HUES48 (cell line): Measurements from ENCODE around the gene PAFAH2.

ENCODE experiments used
- H3K27ac ChIP-seq: one replicate; pipeline ENCODE4 v1.7.0; 2013; ENCODE audit warnings: low read depth, low read length, inconsistent platforms
- H3K27me3 ChIP-seq: 2 replicates; pipeline ENCODE4 v1.6.1; 2013; ENCODE audit warnings: mild to moderate bottlenecking, low read length; ENCODE audit not compliant: control insufficient read depth, insufficient read depth
- H3K36me3 ChIP-seq: 2 replicates; pipeline ENCODE4 v1.6.1; 2013; ENCODE audit warnings: low read length; ENCODE audit not compliant: control insufficient read depth, insufficient read depth
- H3K4me1 ChIP-seq: 2 replicates; pipeline ENCODE4 v1.6.1; 2013; ENCODE audit warnings: mild to moderate bottlenecking, low read length; ENCODE audit not compliant: control insufficient read depth, insufficient read depth
- H3K4me3 ChIP-seq: 2 replicates; pipeline ENCODE4 v1.5.1; 2013; ENCODE audit warnings: mild to moderate bottlenecking, low read depth, low read length
- H3K9ac ChIP-seq: 2 replicates; pipeline ENCODE4 v1.6.1; 2013; ENCODE audit warnings: mild to moderate bottlenecking, low read depth, low read length, moderate library complexity
- H3K9me3 ChIP-seq: 2 replicates; pipeline ENCODE4 v1.6.1; 2013; ENCODE audit warnings: low read length; ENCODE audit not compliant: control insufficient read depth, insufficient read depth

Gene PAFAH2

DNA sequence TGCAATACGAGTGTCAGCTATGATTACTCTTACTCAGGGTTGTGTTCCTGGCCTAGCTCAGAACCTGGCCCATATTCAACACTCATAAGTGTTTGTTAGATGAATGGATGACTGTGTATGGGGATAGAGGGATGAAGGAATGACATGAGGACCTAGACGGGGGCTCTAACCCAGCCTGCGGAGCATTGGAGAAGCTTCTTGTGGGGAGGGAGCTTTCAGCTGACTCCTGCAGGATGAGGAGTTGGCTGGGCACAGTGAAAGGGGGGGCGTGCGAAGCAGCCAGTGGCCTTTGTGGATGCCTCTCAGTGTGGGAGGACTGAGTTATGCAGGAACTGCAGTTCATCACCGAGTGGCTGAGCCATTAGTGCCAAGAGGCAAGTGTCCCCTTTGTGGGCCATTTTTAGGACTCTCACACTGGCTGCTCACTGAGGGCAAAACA, 22.5 kb upstream of the PAFAH2 start:
- no peak overlapping the region for H3K4me3 ChIP-seq
- H3K27me3 ChIP-seq, result no peaks in the 10 kb centered on the region
- H3K4me1 ChIP-seq, result peaks cover 9% of the 10 kb centered on the region
- H3K9ac ChIP-seq, result no peak overlapping the region
- H3K36me3 ChIP-seq, result no peaks in the 10 kb centered on the region
- no peak overlapping the region for H3K27ac ChIP-seq
- no peaks in the 10 kb centered on the region for H3K9me3 ChIP-seq

DNA sequence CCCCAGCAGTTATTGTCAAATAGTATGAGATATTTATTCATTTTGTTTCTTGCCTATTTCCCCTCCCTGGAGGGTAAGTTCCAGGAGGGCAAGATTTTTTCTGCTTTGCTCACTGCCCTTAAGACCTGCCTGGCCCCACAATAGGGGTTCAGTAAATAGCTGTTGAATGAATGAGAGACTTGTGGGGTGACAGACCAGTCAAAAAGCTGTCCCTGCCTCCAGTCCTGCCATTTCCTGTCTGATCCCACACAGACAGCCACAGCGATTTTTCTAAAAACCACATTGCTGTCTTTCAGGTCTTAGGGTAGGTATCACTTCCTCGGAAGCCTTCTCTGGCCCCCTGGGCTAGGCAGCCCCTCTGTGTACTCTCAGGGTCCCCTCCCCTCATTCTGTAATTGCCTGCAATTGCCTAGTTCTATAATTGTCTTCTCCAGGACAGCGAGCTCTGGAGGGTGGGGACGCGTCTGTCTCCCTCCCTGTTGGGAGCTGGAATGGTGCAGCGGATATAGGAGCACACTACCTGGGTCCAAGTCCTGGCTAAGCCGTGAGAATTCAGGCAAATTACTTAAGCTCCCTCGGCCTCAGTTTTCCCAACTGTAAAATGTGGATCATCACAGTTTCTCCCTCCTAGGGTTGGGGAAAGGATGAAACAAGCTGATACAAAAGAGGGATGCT, 21.9 kb upstream of the PAFAH2 start:
- Histone ChIP-seq H3K4me1 (peaks cover 9% of the 10 kb centered on the region), H3K27ac (no peak overlapping the region), H3K9me3 (no peaks in the 10 kb centered on the region), H3K9ac (no peak overlapping the region), H3K4me3 (no peak overlapping the region), H3K27me3 (no peaks in the 10 kb centered on the region), H3K36me3 (no peaks in the 10 kb centered on the region)

DNA sequence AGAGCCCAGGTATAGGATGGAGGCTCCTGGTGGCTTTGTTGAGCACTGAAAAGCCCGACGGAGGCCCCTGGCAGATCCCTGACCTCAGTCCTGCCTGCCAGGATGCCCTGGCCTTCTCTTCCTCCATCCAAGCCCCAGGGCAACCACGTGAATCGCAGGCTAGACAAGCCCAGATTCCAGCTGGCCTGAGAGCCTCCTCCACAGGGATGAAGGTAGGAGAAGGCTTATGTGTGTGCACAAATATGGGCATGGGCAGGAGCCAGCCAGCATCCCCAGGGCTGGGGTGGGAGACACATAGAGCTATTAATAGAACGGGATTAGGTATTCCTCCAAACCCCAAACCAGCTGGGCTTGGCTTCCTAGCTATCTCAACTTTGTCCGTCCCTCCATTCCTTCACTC, 19.7 kb upstream of the PAFAH2 start:
- H3K4me1 ChIP-seq, result peaks cover 9% of the 10 kb centered on the region
- no peak overlapping the region for H3K4me3 ChIP-seq
- H3K9ac ChIP-seq, result no peak overlapping the region

DNA sequence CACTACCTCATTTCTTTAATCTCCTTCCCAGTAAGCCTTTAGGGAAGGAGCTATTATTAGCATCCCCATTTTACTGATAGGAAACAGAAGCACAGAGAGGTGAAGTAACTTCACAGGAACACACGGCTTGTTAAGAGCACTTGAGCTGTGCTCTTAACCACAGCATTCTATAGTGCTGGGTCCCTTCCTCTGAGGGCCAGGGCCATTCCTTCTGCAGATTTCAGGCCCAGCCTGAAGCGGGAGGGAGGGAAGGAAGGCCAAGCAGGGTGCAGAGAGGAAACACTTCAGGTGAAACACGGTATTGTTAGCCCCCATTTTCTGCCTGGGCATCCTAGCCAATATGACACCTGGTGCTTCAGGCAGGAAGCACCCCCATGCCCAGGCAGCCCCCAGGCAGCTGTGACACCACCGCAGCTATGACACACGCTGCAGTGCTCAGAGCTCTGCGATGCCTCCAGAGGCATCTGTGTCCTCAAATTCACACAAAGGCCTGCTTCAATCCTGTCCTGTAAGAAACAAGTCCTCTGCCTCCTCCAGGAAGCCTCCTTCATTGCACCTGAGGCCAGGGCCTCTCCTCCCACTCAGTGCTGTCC, 19.2 kb upstream of the PAFAH2 start:
- H3K9ac ChIP-seq, result no peak overlapping the region
- H3K4me1 ChIP-seq, result peaks cover 10% of the 10 kb centered on the region
- no peaks in the 10 kb centered on the region for H3K27me3 ChIP-seq

More for the DNA sequence above, 19.7 kb upstream of the PAFAH2 start:
- H3K9me3 ChIP-seq, result no peaks in the 10 kb centered on the region
- H3K27me3 ChIP-seq, result no peaks in the 10 kb centered on the region
- H3K36me3 ChIP-seq, result no peaks in the 10 kb centered on the region
- H3K27ac ChIP-seq, result no peak overlapping the region

DNA sequence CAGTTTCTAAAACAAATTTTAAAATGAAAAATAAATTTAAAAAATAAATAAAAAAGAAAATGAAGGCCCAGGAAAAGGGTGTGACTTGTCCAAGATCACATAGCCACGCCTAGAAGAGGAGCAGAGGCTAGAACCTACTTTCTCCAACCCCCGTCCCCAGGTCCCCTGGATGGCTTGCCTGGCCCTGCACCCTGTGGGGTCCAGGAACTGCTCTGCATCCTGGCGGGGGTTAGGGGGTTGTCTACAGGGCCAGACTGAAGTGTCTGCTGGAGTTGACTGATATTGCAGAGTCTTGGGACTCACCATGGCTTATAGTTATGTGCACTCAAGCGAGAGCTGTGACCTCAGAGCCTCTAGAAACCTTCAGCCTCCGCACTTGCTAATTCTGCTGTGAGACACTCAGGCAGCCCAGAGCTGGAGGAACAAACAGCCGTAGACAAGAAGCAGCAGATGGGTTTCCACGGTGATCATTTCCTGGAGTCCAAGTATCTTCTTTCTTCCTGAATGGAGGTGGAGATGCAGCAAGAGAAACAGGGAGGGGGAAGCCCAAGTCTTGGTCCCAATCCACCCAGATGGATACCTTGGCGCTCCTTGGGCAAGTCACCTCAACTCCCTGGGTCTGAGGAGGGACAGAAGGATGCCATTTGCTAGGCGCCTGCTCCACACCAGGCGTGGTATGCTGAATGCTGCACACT, 18.5 kb upstream of the PAFAH2 start:
- Histone ChIP-seq H3K4me1 (peaks cover 5% of the 10 kb centered on the region), H3K9me3 (no peaks in the 10 kb centered on the region), H3K27me3 (no peaks in the 10 kb centered on the region), H3K36me3 (no peaks in the 10 kb centered on the region), H3K4me3 (no peak overlapping the region), H3K27ac (no peak overlapping the region), H3K9ac (no peak overlapping the region)

More for the DNA sequence above, 19.2 kb upstream of the PAFAH2 start:
- Histone ChIP-seq H3K9me3 (no peaks in the 10 kb centered on the region), H3K4me3 (no peak overlapping the region), H3K36me3 (no peaks in the 10 kb centered on the region), H3K27ac (no peak overlapping the region)

DNA sequence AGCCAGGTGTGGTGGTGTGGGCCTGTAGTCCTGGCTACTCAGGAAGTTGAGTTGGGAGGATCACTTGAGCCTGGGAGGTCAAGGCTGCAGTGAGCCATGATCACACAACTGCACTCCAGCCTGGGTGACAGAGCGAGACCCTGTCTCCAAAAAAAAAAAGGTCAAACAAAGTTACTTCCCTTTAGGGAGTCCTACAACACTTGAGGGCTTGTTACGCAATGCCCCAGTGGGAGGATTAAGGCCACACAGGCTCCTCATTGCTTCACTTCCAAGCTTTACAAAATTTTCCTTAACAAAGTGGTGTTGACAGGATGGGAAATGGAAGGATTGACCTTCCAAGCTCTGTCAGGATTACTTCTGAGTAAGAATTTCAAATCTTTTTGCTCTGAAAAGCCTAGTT, 17.5 kb upstream of the PAFAH2 start:
- Histone ChIP-seq H3K36me3 (no peaks in the 10 kb centered on the region), H3K27me3 (no peaks in the 10 kb centered on the region), H3K9ac (no peak overlapping the region), H3K4me3 (no peak overlapping the region), H3K9me3 (no peaks in the 10 kb centered on the region), H3K4me1 (peaks cover 8% of the 10 kb centered on the region; the same call in 1 of the 2 replicates), H3K27ac (no peak overlapping the region)

DNA sequence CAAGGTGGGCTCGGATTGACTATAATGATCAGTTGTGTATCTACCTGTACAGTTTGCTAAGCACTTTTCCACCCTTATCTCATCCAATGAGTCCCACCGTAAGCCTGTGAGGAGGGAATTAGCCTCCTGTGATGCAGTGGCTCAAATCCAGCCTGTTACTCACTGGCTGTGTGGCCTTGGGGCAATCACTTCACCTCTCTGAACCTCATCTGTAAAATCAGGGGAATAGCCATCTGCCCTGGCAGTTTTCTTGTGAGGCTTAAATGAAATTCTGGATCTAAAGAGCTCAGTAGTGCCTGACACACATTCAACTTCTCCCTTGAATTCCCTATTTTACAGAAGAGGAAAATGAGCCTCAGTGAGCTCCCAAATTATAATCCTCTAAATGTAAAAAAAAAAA, 16.3 kb upstream of the PAFAH2 start:
- Histone ChIP-seq H3K9ac (no peak overlapping the region), H3K27ac (no peak overlapping the region), H3K36me3 (no peaks in the 10 kb centered on the region), H3K9me3 (no peaks in the 10 kb centered on the region), H3K4me3 (no peak overlapping the region), H3K27me3 (no peaks in the 10 kb centered on the region), H3K4me1 (peaks cover 8% of the 10 kb centered on the region; the same call in 1 of the 2 replicates)

DNA sequence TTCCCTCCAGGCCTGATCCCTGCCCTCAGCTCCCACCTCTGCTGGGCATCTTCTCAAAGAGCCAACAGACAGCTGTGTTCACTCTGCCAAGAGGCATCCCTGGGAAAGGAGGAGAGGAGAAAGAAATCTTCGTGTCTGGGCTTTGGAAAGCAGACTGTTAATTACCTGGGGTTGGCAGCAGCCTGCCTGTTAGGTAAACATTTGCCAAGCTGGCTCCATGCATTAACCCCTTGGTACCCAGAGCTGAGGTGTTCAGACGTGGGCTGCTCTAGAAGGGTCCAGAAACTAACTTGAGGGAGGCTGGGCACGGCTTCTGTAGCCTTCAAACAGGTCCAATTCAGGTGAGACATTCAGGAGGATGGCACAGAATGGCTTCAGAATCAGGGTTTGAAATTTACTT, 15.0 kb upstream of the PAFAH2 start:
- Histone ChIP-seq H3K9ac (no peak overlapping the region), H3K27me3 (no peaks in the 10 kb centered on the region), H3K36me3 (no peaks in the 10 kb centered on the region), H3K4me1 (peaks cover 8% of the 10 kb centered on the region; the same call in 1 of the 2 replicates), H3K9me3 (no peaks in the 10 kb centered on the region), H3K4me3 (no peak overlapping the region), H3K27ac (no peak overlapping the region)

DNA sequence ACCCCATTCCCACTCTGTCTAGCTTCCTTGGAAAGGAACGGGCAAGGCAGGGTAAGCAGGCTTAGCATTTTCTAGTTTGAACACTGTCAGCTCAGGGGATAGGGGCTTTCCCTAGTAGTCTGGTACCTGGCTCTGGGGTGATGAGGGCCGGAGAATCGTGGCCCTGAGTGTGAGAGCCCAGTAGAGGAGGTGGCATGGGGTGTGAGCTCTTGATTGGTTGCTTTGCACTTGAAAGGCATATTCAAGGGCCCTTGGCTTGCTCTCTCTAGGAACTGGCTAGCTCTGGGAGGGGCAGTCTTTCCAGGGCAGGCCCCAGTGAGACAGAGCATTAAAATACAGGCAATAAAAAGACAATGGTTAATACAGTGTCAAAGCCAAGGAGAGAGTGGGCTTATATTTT, 13.0 kb upstream of the PAFAH2 start:
- Histone ChIP-seq H3K36me3 (no peaks in the 10 kb centered on the region), H3K27me3 (no peaks in the 10 kb centered on the region), H3K4me1 (peaks cover 8% of the 10 kb centered on the region; the same call in 1 of the 2 replicates), H3K9ac (no peak overlapping the region), H3K4me3 (no peak overlapping the region), H3K9me3 (no peaks in the 10 kb centered on the region), H3K27ac (no peak overlapping the region)

DNA sequence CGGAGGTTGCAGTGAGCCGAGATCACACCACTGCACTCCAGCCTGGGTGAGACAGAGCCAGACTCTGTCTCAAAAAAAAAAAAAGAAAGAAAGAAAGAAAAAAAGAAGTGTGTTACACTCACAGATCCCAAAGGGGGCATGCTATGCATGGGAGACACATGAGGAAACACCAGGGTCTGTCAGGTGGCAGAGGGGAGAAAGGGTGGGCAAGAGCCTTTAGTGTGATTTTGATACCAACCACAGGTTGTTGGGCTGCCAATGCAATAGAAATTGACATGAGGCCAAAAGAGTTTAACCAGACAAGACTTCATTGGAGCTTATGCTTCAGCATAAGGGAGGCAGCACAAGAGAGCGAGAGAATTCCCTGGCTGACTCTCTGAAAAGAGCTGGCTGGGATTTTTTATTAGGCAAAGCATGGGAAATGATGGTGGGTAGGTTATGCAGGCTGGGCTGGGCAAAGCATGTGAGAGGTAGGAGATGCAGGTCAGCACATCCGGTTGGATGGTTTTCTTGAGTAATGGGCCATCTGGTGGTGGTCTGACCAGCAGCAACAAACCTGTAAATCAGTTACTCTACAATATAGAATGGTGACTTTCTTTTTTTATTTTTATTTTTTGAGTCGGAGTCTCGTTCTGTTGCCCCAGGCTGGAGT, 12.1 kb upstream of the PAFAH2 start:
- Histone ChIP-seq H3K27me3 (no peaks in the 10 kb centered on the region), H3K9ac (no peak overlapping the region), H3K36me3 (no peaks in the 10 kb centered on the region), H3K9me3 (no peaks in the 10 kb centered on the region), H3K4me3 (no peak overlapping the region), H3K4me1 (peaks cover 8% of the 10 kb centered on the region; the same call in 1 of the 2 replicates), H3K27ac (no peak overlapping the region)

DNA sequence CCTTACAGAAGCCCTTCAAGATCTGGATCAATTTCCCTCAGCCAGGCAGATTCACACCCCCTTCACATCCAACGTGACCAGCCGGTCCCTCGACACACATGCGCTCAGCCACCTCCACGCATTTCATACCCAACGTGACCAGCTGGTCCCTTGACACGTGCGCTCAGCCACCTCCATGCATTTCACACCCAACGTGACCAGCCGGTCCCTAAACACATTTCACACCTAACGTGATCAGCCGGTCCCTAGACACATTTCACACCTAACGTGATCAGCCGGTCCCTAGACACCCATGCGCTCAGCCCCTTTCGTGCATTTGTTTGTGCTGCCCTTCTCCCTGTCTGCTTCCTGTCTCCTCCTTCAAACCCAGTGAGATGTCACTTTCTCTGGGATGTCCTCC, 8.8 kb upstream of the PAFAH2 start:
- no peaks in the 10 kb centered on the region for H3K9me3 ChIP-seq
- no peak overlapping the region for H3K27ac ChIP-seq
- H3K27me3 ChIP-seq, result no peaks in the 10 kb centered on the region
- H3K36me3 ChIP-seq, result no peaks in the 10 kb centered on the region
- H3K4me3 ChIP-seq, result no peak overlapping the region
- H3K4me1 ChIP-seq, result peaks cover 6% of the 10 kb centered on the region; the same call in 1 of the 2 replicates
- no peak overlapping the region for H3K9ac ChIP-seq
